ENCODE data around the gene IGLL5.

The IGLL5 gene

DNA sequence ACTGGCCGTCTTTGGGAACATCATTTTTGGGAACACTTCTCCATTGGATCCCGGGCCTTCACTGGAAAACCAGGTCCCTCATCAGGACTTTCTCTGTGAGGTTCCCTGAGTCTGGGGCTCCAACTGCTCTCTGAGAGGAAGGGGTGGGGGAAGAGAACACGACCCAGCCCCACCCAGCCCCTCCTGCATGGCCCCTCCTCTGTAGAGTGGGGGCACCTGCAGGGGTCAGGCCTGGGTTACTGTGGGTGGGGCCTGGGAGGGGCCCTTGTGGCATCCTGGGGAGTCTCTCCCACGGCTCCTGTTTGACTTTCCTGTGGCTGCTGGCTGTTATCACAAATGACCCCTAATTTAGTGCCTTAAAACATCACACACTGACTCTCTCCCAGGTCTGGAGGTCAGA lies 36.3 kb downstream of the IGLL5 start:
- TF ChIP-seq, protein P1, sequence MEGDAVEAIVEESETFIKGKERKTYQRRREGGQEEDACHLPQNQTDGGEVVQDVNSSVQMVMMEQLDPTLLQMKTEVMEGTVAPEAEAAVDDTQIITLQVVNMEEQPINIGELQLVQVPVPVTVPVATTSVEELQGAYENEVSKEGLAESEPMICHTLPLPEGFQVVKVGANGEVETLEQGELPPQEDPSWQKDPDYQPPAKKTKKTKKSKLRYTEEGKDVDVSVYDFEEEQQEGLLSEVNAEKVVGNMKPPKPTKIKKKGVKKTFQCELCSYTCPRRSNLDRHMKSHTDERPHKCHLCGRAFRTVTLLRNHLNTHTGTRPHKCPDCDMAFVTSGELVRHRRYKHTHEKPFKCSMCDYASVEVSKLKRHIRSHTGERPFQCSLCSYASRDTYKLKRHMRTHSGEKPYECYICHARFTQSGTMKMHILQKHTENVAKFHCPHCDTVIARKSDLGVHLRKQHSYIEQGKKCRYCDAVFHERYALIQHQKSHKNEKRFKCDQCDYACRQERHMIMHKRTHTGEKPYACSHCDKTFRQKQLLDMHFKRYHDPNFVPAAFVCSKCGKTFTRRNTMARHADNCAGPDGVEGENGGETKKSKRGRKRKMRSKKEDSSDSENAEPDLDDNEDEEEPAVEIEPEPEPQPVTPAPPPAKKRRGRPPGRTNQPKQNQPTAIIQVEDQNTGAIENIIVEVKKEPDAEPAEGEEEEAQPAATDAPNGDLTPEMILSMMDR (IDR thresholded peaks at IDR 0.05; ENCODE audit: low read depth, low read length), result no peak
- TF ChIP-seq POLR2A (IDR thresholded peaks at IDR 0.05; ENCODE audit: extremely low read depth, insufficient read length), result no peak
- TF ChIP-seq, protein P2, sequence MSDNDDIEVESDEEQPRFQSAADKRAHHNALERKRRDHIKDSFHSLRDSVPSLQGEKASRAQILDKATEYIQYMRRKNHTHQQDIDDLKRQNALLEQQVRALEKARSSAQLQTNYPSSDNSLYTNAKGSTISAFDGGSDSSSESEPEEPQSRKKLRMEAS (IDR thresholded peaks at IDR 0.05; ENCODE audit: low read depth, low read length), result no peak
- TF ChIP-seq MYC (IDR thresholded peaks at IDR 0.05; ENCODE audit: low read depth, low read length), result no peak
- H3K4me3 ChIP-seq (ENCODE audit: low read depth, low read length), result no peak overlapping the region
- no peak for DNase-seq (ENCODE audit: low read depth)

DNA sequence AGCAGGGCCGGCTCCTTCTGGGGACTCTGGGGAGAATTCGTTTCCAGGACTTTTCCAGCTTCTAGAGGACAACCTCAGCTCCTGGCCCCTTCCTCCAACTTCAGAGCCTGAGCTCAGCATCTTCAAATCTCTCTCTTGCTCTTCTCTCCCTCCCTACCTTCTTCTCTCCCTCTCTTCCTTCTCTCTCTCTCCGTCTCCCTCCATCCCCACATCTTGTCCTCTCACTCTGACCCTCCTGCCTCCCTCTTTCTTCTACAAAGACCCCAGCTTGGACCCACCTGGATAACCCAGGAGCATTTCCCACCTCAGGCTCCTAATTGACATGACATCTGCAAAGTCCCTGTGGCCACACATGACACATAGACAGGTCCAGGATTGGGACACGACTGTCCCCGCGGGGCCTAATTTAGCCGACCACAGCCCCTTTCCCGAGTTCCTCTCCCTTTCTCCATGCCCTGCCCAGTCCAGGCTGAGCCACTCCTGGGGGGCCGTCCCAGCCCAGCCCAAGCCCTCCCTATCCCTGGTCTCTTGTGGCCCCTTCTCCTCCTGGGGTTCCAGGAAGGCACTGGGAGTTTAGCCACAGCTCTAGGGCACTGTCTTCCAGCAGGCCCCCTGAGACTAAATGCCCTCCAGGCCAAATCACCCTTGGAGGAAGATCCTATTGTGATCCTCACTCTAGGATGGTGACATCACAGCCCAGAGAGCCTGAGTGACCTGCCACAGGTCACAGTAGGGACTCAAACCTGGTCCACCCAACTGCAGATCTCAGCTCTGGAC lies 36.9 kb downstream of the IGLL5 start:
- DNase-seq (ENCODE audit: low read depth), result no peak
- no peak overlapping the region for H3K4me3 ChIP-seq (ENCODE audit: low read depth, low read length)
- TF ChIP-seq MYC (IDR thresholded peaks at IDR 0.05; ENCODE audit: low read depth, low read length), result no peak
- TF ChIP-seq, protein P1 (IDR thresholded peaks at IDR 0.05; ENCODE audit: low read depth, low read length), result no peak
- TF ChIP-seq POLR2A (IDR thresholded peaks at IDR 0.05; ENCODE audit: extremely low read depth, insufficient read length), result no peak
- TF ChIP-seq, protein P2 (IDR thresholded peaks at IDR 0.05; ENCODE audit: low read depth, low read length), result no peak

DNA sequence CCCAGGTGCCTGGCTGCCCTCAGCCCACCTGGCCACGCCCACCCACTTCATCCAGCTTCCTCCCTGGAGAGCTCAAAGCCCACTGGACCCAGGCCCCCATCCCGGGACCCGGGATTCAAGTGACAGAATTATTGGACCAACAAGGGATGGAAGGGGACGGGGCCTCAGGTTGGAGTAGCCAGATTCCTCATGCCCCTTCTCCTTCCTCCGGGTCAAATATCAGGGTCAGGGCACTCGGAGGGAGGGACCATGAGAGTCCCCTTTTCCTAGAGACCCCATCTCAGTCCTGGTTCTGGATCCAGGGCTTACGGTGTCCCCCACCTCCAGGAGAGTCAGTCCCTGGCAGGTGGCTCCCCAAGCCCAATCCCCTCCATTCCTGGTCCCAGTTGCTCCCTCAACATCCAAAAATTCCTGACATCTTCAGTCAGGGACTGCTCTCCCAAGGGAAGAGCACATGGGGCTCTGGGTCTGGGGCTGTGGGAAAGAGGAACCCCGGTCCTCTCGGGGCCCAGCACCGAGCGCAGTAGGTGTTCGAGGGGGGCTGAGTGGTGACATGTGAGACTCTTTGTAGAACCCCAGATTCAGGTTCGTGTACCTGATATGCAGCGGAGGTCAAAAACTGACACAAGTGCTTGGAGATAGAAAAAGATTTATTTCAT lies 37.7 kb downstream of the IGLL5 start:
- TF ChIP-seq, protein P2 (IDR thresholded peaks at IDR 0.05; ENCODE audit: low read depth, low read length), result no peak
- TF ChIP-seq POLR2A (IDR thresholded peaks at IDR 0.05; ENCODE audit: extremely low read depth, insufficient read length), result no peak
- no peak overlapping the region for H3K4me3 ChIP-seq (ENCODE audit: low read depth, low read length)
- no peak for DNase-seq (ENCODE audit: low read depth)

DNA sequence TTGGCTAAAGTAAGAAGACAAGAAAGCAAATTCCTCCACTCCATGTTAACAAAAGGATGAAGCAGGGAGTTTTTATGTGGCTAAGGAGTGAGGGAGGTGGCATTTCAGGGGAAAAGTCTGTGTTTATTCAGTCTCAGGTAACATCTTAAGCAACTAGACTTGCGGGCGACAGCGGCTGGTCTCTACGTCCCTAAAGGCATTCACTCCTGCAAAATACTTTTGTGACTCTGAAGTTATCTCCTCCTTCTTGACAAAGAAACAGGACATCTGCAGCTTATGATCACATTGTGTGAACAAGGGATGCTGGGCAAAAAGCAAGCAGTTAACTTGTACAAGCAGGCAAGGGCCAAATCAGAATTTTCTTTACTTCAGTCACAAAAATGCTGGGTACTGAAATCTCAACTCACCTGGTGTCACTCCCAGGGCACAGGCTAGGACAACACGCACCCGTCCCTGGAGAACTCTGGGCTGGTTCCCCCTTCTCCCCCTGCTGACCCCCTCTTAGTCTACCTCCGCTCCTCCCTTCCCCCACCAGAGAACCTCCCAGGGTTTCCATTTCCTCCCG lies 38.3 kb downstream of the IGLL5 start:
- no peak overlapping the region for H3K4me3 ChIP-seq (ENCODE audit: low read depth, low read length)
- TF ChIP-seq POLR2A (IDR thresholded peaks at IDR 0.05; ENCODE audit: extremely low read depth, insufficient read length), result no peak
- TF ChIP-seq, protein P1 (IDR thresholded peaks at IDR 0.05; ENCODE audit: low read depth, low read length), result no peak
- no peak for TF ChIP-seq MYC (IDR thresholded peaks at IDR 0.05; ENCODE audit: low read depth, low read length)
- TF ChIP-seq, protein P2 (IDR thresholded peaks at IDR 0.05; ENCODE audit: low read depth, low read length), result no peak
- no peak for DNase-seq (ENCODE audit: low read depth)

DNA sequence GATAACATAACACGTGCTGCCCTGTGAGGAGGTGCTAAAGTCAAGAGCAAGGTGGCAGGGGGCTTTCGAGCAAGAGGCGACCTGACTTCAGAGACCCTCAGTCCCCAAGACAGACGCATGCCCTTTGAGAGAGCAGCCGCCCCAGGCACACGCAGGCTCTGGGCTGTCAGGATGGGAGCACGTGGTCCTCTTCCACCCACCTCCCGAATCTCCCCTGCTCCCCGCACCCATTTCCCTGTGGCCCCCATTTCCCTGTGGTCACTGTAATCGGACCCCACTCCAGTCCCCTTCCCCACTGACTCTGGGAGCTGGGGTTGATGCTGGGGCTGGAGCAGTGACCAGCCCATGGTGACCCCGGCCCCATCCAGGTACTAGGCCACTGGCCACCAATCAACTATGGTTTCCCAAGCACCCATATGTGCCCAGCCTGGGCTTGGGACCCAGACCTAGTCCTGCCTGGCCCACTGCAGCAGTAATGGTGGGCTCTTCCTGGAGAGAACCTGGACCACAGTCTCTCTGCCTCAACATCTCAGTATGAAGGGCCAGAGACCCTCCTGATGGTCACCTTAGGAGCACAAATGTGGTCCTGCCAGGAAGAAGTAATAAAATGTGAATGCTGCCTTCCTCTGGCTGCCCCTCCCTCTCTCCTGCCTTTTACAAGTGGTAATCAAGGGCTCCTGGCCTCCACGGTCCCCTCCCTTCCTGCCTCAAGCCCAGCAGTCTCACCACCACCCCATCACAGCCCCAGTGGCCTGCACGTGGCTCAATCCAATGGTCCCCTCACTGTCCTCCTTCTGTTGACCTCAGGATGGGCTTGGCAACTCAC lies 39.0 kb downstream of the IGLL5 start:
- no peak overlapping the region for H3K4me3 ChIP-seq (ENCODE audit: low read depth, low read length)
- TF ChIP-seq MYC (IDR thresholded peaks at IDR 0.05; ENCODE audit: low read depth, low read length) (no peak), POLR2A (IDR thresholded peaks at IDR 0.05; ENCODE audit: extremely low read depth, insufficient read length) (no peak)
- TF ChIP-seq, protein P1 (IDR thresholded peaks at IDR 0.05; ENCODE audit: low read depth, low read length), result no peak
- TF ChIP-seq, protein P2 (IDR thresholded peaks at IDR 0.05; ENCODE audit: low read depth, low read length), result no peak
- peak; percentile 45 for DNase-seq (ENCODE audit: low read depth)
